Activated CD8-positive, alpha-beta memory T cell treated with anti-CD3 and anti-CD28 coated beads, Interleukin-2, amount 10 ng/mL, durations not matched to agents 7 days and 5 days (primary cell): ENCODE measurements around the gene DPH2. TPM values are rescaled to one million over a fixed set of nuclear protein-coding genes. Genes with fewer than 3 reads are reported as not detected.

Experiments
- ATAC-seq: fragments of 150-1000 bp; cut with Tn5 transposase; one replicate; pipeline ENCODE4 v1.10.0; 2021; ENCODE audit warnings: moderate library complexity
- CTCF ChIA-PET: fragments of 350-600 bp; sonication (Branson Sonifier 250); formaldehyde crosslinking; loops from one replicate; lab custom pipeline; 2021; ENCODE audit warnings: antibody characterized with exemption; lab: Charles Lee
- DNase-seq: peaks from one replicate; pipeline ENCODE4 v3.0.0-alpha.2; 2020
- H3K27ac Mint-ChIP-seq: one replicate; pipeline ENCODE4 v1.8.0; 2021; ENCODE audit warnings: mild to moderate bottlenecking, mixed read lengths
- H3K27me3 Mint-ChIP-seq: one replicate; pipeline ENCODE4 v1.8.0; 2021; ENCODE audit warnings: mixed read lengths
- H3K36me3 Mint-ChIP-seq: one replicate; pipeline ENCODE4 v1.8.0; 2021; ENCODE audit warnings: mild to moderate bottlenecking, mixed read lengths
- H3K4me1 Mint-ChIP-seq: one replicate; pipeline ENCODE4 v1.8.0; 2021; ENCODE audit warnings: mixed read lengths
- H3K4me3 Mint-ChIP-seq: one replicate; pipeline ENCODE4 v1.8.0; 2021; ENCODE audit warnings: mild to moderate bottlenecking, moderate library complexity, mixed read lengths
- H3K9me3 Mint-ChIP-seq: one replicate; pipeline ENCODE4 v1.8.0; 2022; ENCODE audit warnings: low read depth, mixed read lengths
- total RNA-seq, 2 experiments: library from RNA; stranded (reverse); gene quantifications; one replicate each; pipeline ENCODE4 v1.2.3, GENCODE V29; 2021

Gene DPH2
- total RNA-seq, 2 experiments from 2014 or later = 28.1 to 39.8 TPM

GRCh38 chr1:43982808-43983207, 13.0 kb downstream of the DPH2 start:
- no peaks in the 10 kb centered on the region for H3K27me3 Mint-ChIP-seq
- H3K4me1 Mint-ChIP-seq = peaks cover 20% of the 10 kb centered on the region
- DNase-seq (no peak), ATAC-seq (no peak)
- CTCF ChIA-PET = no interaction called here
- H3K36me3 Mint-ChIP-seq = peaks cover 4% of the 10 kb centered on the region
- H3K4me3 Mint-ChIP-seq = no peak overlapping the region
- no peaks in the 10 kb centered on the region for H3K9me3 Mint-ChIP-seq
- H3K27ac Mint-ChIP-seq = no peak overlapping the region

GRCh38 chr1:43983253-43983899, 13.6 kb downstream of the DPH2 start:
- DNase-seq (no peak), ATAC-seq (no peak)
- Mint-ChIP-seq H3K4me1 (peaks cover 15% of the 10 kb centered on the region), H3K27ac (no peak overlapping the region), H3K36me3 (peaks cover 2% of the 10 kb centered on the region), H3K9me3 (no peaks in the 10 kb centered on the region), H3K4me3 (no peak overlapping the region), H3K27me3 (no peaks in the 10 kb centered on the region)
- CTCF ChIA-PET = no interaction called here

- ATAC-seq (no peak), DNase-seq (no peak)
- Mint-ChIP-seq H3K27me3 (no peaks in the 10 kb centered on the region), H3K27ac (no peak overlapping the region), H3K4me1 (peaks cover 9% of the 10 kb centered on the region), H3K36me3 (peaks cover under 1% of the 10 kb centered on the region), H3K9me3 (no peaks in the 10 kb centered on the region), H3K4me3 (no peak overlapping the region)
- CTCF ChIA-PET = no interaction called here
Measured at GRCh38 chr1:43984855-43985254, 15.0 kb downstream of the DPH2 start.

- H3K36me3 Mint-ChIP-seq = no peaks in the 10 kb centered on the region
Measured at GRCh38 chr1:43985984-43986595, 16.3 kb downstream of the DPH2 start.

GRCh38 chr1:43986712-43987111, 16.9 kb downstream of the DPH2 start:
- Mint-ChIP-seq H3K9me3 (no peaks in the 10 kb centered on the region), H3K36me3 (no peaks in the 10 kb centered on the region), H3K4me1 (peaks cover 2% of the 10 kb centered on the region), H3K27me3 (no peaks in the 10 kb centered on the region), H3K4me3 (no peak overlapping the region), H3K27ac (no peak overlapping the region)
- no peak for DNase-seq
- ATAC-seq = no peak
- CTCF ChIA-PET = no interaction called here

More at GRCh38 chr1:43985984-43986595, 16.3 kb downstream of the DPH2 start:
- ATAC-seq = no peak
- Mint-ChIP-seq H3K4me1 (peaks cover 1% of the 10 kb centered on the region), H3K9me3 (no peaks in the 10 kb centered on the region), H3K27me3 (no peaks in the 10 kb centered on the region), H3K27ac (no peak overlapping the region), H3K4me3 (no peak overlapping the region)
- DNase-seq = no peak
- CTCF ChIA-PET = no interaction called here

- DNase-seq (no peak), ATAC-seq (no peak)
- Mint-ChIP-seq H3K4me3 (no peak overlapping the region), H3K9me3 (no peaks in the 10 kb centered on the region), H3K27ac (no peak overlapping the region), H3K4me1 (peaks cover 7% of the 10 kb centered on the region), H3K36me3 (no peaks in the 10 kb centered on the region), H3K27me3 (no peaks in the 10 kb centered on the region)
- CTCF ChIA-PET = interaction anchor here (1.1 to 1.8 kb wide), 2 partner anchors 49 to 53 kb away, joined by 3 to 4 read pairs; no protein-coding TSS in a partner anchor
Measured at GRCh38 chr1:43987159-43987902, 17.5 kb downstream of the DPH2 start.

- DNase-seq (no peak), ATAC-seq (no peak)
- Mint-ChIP-seq H3K36me3 (no peaks in the 10 kb centered on the region), H3K4me1 (peaks cover 16% of the 10 kb centered on the region), H3K9me3 (no peaks in the 10 kb centered on the region), H3K27me3 (no peaks in the 10 kb centered on the region), H3K27ac (peak overlapping the region; percentile 82), H3K4me3 (peak overlapping the region; percentile 83)
- CTCF ChIA-PET = interaction anchor here (1.0 to 3.7 kb wide), 4 partner anchors 15 to 46 kb away, joined by 3 to 17 read pairs (median 11); partner anchors contain the start of gene ATP6V0B
Measured at GRCh38 chr1:43990271-43991199, 20.7 kb downstream of the DPH2 start.

GRCh38 chr1:43991200-43991475, 21.3 kb downstream of the DPH2 start:
- Mint-ChIP-seq H3K27me3 (no peaks in the 10 kb centered on the region), H3K9me3 (no peaks in the 10 kb centered on the region), H3K4me3 (peak overlapping the region; percentile 83), H3K36me3 (no peaks in the 10 kb centered on the region), H3K4me1 (peaks cover 16% of the 10 kb centered on the region), H3K27ac (peak overlapping the region; percentile 82)
- DNase-seq = no peak
- ATAC-seq = no peak
- CTCF ChIA-PET = interaction anchor here (1.5 to 3.7 kb wide), 3 partner anchors 14 to 45 kb away, joined by 5 to 17 read pairs (median 17); partner anchors contain the start of gene ATP6V0B

GRCh38 chr1:43991476-43992231, 21.8 kb downstream of the DPH2 start, which contains the start of gene CCDC24:
Gene CCDC24, plus strand, starts transcription at chr1:43991599. Its CDS starts 280 bp downstream, at chr1:43991879.
- DNase-seq (peak; percentile 83), ATAC-seq (peak; percentile 86)
- Mint-ChIP-seq H3K27me3 (no peaks in the 10 kb centered on the region), H3K27ac (peak within 1 kb of the TSS; percentile 82), H3K36me3 (no peaks in the 10 kb centered on the region), H3K9me3 (no peaks in the 10 kb centered on the region), H3K4me3 (peak within 1 kb of the TSS; percentile 83), H3K4me1 (peaks cover 16% of the 10 kb centered on the region)
- CTCF ChIA-PET = interaction anchor here (1.5 to 3.7 kb wide), 4 partner anchors 14 to 57 kb away, joined by 5 to 17 read pairs (median 14); partner anchors contain the start of gene ATP6V0B

- Mint-ChIP-seq H3K9me3 (no peaks in the 10 kb centered on the region), H3K27ac (peak overlapping the region; percentile 24), H3K4me3 (peak overlapping the region; percentile 83), H3K36me3 (no peaks in the 10 kb centered on the region), H3K27me3 (no peaks in the 10 kb centered on the region), H3K4me1 (peaks cover 16% of the 10 kb centered on the region)
- ATAC-seq (no peak), DNase-seq (no peak)
- CTCF ChIA-PET = interaction anchor here (1.2 to 3.7 kb wide), 6 partner anchors 13 to 56 kb away, joined by 3 to 17 read pairs (median 8); partner anchors contain the start of genes ATP6V0B and DPH2
Measured at GRCh38 chr1:43992232-43992995, 22.6 kb downstream of the DPH2 start.

- H3K36me3 Mint-ChIP-seq = no peaks in the 10 kb centered on the region
- no peak for ATAC-seq
- H3K4me1 Mint-ChIP-seq = peaks cover 17% of the 10 kb centered on the region
- H3K27me3 Mint-ChIP-seq = no peaks in the 10 kb centered on the region
- no peak for DNase-seq
- H3K27ac Mint-ChIP-seq = no peak overlapping the region
- H3K9me3 Mint-ChIP-seq = no peaks in the 10 kb centered on the region
- CTCF ChIA-PET = interaction anchor here (0.8 to 3.7 kb wide), 7 partner anchors 12 to 55 kb away, joined by 3 to 17 read pairs (median 5); partner anchors contain the start of genes ATP6V0B and DPH2
- H3K4me3 Mint-ChIP-seq = no peak overlapping the region
Measured at GRCh38 chr1:43993206-43993914, 23.6 kb downstream of the DPH2 start.
